Psoas muscle (tissue), 8 donors: ENCODE measurements around the gene ZFP92. TPM values are rescaled to one million over a fixed set of nuclear protein-coding genes. Genes with fewer than 3 reads are reported as not detected.

Experiments
- ATAC-seq, 4 donors: fragments of 200-7000 bp; cut with Tn5 transposase; one replicate each; pipeline ENCODE4 v1.9.1; 2020; ENCODE audit warnings: moderate library complexity in 3 of 4, mild to moderate bottlenecking in 2 of 4
- DNase-seq, 2 donors: peaks; one replicate each; pipeline ENCODE4 v3.0.0-alpha.2; 2020
- H3K27ac ChIP-seq: fragments of 200-600 bp; one replicate; pipeline ENCODE4 v1.8.0; 2022
- H3K27me3 ChIP-seq, 3 donors: fragments of 200-600 bp in 1 of 3; one replicate each; pipeline versions ENCODE4 v1.6.1 to v1.8.0; 2013 to 2022; ENCODE audit warnings: low read length in 2 of 3, mild to moderate bottlenecking in 2 of 3, moderate library complexity in 1 of 3; ENCODE audit not compliant: insufficient read depth in 3 of 3
- H3K36me3 ChIP-seq, 2 donors: fragments of 200-600 bp in 1 of 2; one replicate each; pipeline versions ENCODE4 v1.6.1 to v1.8.0; 2013 to 2022; ENCODE audit warnings: low read depth in 1 of 2, mild to moderate bottlenecking in 1 of 2, moderate library complexity in 1 of 2; ENCODE audit not compliant: insufficient read depth in 1 of 2
- H3K4me1 ChIP-seq: fragments of 200-600 bp; one replicate; pipeline ENCODE4 v1.8.0; 2022
- H3K4me3 ChIP-seq: fragments of 200-600 bp; one replicate; pipeline ENCODE4 v1.8.0; 2022; ENCODE audit warnings: mild to moderate bottlenecking
- H3K9me3 ChIP-seq: fragments of 200-600 bp; one replicate; pipeline ENCODE4 v1.8.0; 2022
- WGBS, 3 donors: extraction: QIAGEN DNeasy Blood & Tissue Kit; methylation state at CpG; one replicate each; pipeline versions ENCODE4 v1.1.6 to v1.1.7; 2013; 5-methylcytosine and 5-hydroxymethylcytosine counted together
- intact Hi-C, 2 donors: fragments of 100-400 bp; cut with DNase I; formaldehyde crosslinking; loops; one replicate each; pipeline versions ENCODE4 v1.11.0 to v1.14.2; 2022
- polyA plus RNA-seq, 3 donors: library from polyadenylated mRNA; stranded (reverse); fragments of 200-250 nt; gene quantifications; one replicate each; pipeline ENCODE4 v1.2.3, GENCODE V29; 2013
- total RNA-seq, 4 donors: library from RNA; stranded (reverse); fragmentation: NEBNext Ultra II Directional in 2 of 4; extraction: Animal tissue kit (Norgen Biotek cat#: 25700) in 2 of 4; gene quantifications; one replicate each; pipeline versions ENCODE4 v1.2.1 to v1.2.4, GENCODE V29; 2021 to 2023
- TF ChIP-seq, protein P1 (sequence below): fragments of 200-600 bp; IDR thresholded peaks from one replicate; pipeline ENCODE4 v1.8.0; 2022; ENCODE audit warnings: antibody characterized with exemption
- donor health status: healthy with polysubstance abuse.
- donor health status: DM: no; HTN: no; CAD: no; lungs with moderate emphysema.
- donor health status: Bipolar disorder and iron deficiency.
- donor health status: healthy.
- donor health status: DM: yes; HTN: yes; CAD: no.
- donor health status: DM: no; HTN: no; CAD: no.
- donor health status: DM: no; HTN: no; CAD: no.
- donor health status: DM: yes; HTN: yes; CAD: no.

The ZFP92 gene
- total and polyA plus RNA-seq, 7 donors = 0.10 to 0.50 (median 0.30) TPM

DNA sequence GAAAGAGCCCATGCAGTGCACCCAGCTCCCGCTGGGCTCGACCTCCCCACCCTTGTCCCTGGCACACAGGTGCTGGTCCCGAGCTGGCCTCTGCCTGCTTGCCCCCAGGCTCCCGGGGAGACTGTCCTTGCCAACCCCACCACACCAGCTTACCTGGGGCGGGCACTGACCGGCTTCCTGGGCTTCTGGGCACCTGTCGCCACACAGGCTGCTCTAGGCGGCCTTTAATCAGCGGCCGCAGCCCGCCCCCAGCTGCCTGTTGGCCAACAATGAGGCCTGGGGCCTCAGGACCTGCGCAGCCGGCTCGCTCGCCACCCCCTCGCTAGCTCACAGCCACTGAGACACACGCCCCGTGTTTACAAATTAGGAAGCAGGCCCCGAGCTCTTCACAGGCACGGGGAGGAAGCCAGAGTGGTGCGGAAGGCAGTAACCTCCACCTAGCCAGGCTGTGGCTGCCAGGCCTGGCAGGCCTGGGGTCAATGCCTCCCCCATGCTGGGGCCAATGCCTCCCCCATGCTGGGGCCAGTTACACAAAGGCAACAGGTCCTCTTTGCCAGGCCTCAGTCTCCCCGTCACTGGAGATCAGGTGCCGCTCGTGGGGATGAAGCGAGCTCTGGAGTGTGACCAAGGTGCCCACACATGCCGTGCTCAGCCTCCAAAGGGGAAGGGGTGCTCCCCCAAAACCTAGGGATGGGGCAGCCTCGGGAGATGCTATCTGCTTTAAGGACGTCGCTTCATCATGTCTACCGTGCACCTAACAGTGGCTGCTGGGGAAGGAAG lies 34.8 kb downstream of the ZFP92 start, which contains the start of gene TREX2:
TSS of gene TREX2 (minus strand) at position 201 of the 780 bp plus-strand sequence. CDS start 626 bp downstream, outside the sequence.
- no peaks in the 10 kb centered on the region for H3K4me1 ChIP-seq
- intact Hi-C loops = no loop called here
- H3K4me3 ChIP-seq = no peak within 1 kb of the TSS
- no peaks in the 10 kb centered on the region for H3K36me3 ChIP-seq
- TF ChIP-seq, protein P1, sequence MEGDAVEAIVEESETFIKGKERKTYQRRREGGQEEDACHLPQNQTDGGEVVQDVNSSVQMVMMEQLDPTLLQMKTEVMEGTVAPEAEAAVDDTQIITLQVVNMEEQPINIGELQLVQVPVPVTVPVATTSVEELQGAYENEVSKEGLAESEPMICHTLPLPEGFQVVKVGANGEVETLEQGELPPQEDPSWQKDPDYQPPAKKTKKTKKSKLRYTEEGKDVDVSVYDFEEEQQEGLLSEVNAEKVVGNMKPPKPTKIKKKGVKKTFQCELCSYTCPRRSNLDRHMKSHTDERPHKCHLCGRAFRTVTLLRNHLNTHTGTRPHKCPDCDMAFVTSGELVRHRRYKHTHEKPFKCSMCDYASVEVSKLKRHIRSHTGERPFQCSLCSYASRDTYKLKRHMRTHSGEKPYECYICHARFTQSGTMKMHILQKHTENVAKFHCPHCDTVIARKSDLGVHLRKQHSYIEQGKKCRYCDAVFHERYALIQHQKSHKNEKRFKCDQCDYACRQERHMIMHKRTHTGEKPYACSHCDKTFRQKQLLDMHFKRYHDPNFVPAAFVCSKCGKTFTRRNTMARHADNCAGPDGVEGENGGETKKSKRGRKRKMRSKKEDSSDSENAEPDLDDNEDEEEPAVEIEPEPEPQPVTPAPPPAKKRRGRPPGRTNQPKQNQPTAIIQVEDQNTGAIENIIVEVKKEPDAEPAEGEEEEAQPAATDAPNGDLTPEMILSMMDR = no peak
- DNase-seq (no peak), ATAC-seq (no peak)
- WGBS, 3 donors = 84 to 88% (median 87%) methylated on average over 27 to 30 of the region's 30 CpGs
- H3K9me3 ChIP-seq = no peaks in the 10 kb centered on the region
- peaks cover 0 to 3% (median 0%) of the 10 kb centered on the region in 3 donors for H3K27me3 ChIP-seq
- no peak within 1 kb of the TSS for H3K27ac ChIP-seq

DNA sequence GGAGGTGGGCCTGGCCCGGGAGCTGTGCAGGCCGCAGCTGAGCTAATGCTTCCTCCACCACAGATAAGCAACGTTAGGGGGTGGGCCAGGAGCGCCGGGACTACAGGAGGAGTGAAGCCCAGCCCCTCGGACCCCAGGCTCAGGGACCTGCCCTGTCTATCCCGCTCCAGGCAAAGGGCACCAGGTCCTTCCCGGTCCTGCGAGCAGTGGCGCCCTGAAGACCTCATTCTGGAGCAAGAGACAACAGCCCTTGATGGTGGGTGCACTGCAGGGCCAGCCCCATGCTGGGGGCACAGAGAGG lies 35.3 kb downstream of the ZFP92 start:
- ATAC-seq = no peak
- H3K9me3 ChIP-seq = no peaks in the 10 kb centered on the region
- H3K27ac ChIP-seq = no peak overlapping the region
- H3K27me3 ChIP-seq = peaks cover 0 to 3% (median 0%) of the 10 kb centered on the region in 3 donors
- intact Hi-C loops = no loop called here
- TF ChIP-seq, protein P1 = no peak
- no peak for DNase-seq
- WGBS, 3 donors = 76 to 84% (median 83%) methylated on average over 5 to 10 of the region's 10 CpGs
- no peaks in the 10 kb centered on the region for H3K36me3 ChIP-seq
- no peak overlapping the region for H3K4me3 ChIP-seq
- H3K4me1 ChIP-seq = no peaks in the 10 kb centered on the region

GRCh38 chrX:153446950-153447580 lies 35.8 kb downstream of the ZFP92 start:
- Histone ChIP-seq H3K9me3 (no peaks in the 10 kb centered on the region), H3K4me3 (no peak overlapping the region), H3K27me3 (peaks cover 0 to 3% (median 0%) of the 10 kb centered on the region in 3 donors), H3K36me3 (no peaks in the 10 kb centered on the region), H3K27ac (no peak overlapping the region), H3K4me1 (no peaks in the 10 kb centered on the region)
- ATAC-seq (no peak), DNase-seq (no peak)
- WGBS, 3 donors = 86 to 98% (median 90%) methylated on average over 3 to 17 of the region's 17 CpGs
- intact Hi-C loops = no loop called here
- TF ChIP-seq, protein P1 = no peak

GRCh38 chrX:153447581-153447960 lies 36.3 kb downstream of the ZFP92 start:
- Histone ChIP-seq H3K27me3 (peaks cover 0 to under 1% (median 0%) of the 10 kb centered on the region in 3 donors), H3K9me3 (no peaks in the 10 kb centered on the region), H3K4me1 (no peaks in the 10 kb centered on the region), H3K27ac (no peak overlapping the region), H3K36me3 (no peaks in the 10 kb centered on the region), H3K4me3 (no peak overlapping the region)
- DNase-seq = no peak
- 84 to 97% (median 92%) methylated on average over 6 to 8 of the region's 8 CpGs for WGBS, 3 donors
- ATAC-seq = no peak
- TF ChIP-seq, protein P1 = no peak
- intact Hi-C loops = no loop called here
